IMR-90 (cell line): ENCODE measurements around the gene CRYZL1. TPM values are rescaled to one million over a fixed set of nuclear protein-coding genes. Genes with fewer than 3 reads are reported as not detected.

Experiments used
- ATAC-seq: fragments of 200-7000 bp; cut with Tn5 transposase; 2 replicates; pipeline ENCODE4 v1.9.1; 2020; ENCODE audit warnings: low read depth, mild to moderate bottlenecking, moderate library complexity
- BruUV-seq: library from RNA; stranded (reverse); fragments of 400-500 nt; replicated peaks from 2 replicates; lab custom pipeline; 2021; lab: Mats Ljungman, UMichigan
- CTCF ChIA-PET: fragments of 300-600 bp; formaldehyde crosslinking; extraction: SDS; loops from one replicate; lab custom pipeline; 2021; ENCODE audit warnings: antibody characterized with exemption; lab: Yijun Ruan, JAX
- POLR2A ChIA-PET: fragments of 300-600 bp; sonication (Branson Sonifier 250); formaldehyde crosslinking; loops from one replicate; lab custom pipeline; 2022; ENCODE audit warnings: antibody characterized with exemption; ENCODE audit not compliant: unreplicated experiment; lab: Charles Lee
- DNase-seq: peaks from one replicate; pipeline ENCODE4 v3.0.0; 2013
- H2AFZ ChIP-seq: replicated peaks from 2 replicates; pipeline ENCODE3; 2013; ENCODE audit warnings: low read length, mild to moderate bottlenecking; ENCODE audit not compliant: poor library complexity
- H2AK5ac ChIP-seq: 2 replicates; pipeline ENCODE4 v1.6.1; 2013; ENCODE audit warnings: low read depth, low read length, inconsistent platforms
- H2AK9ac ChIP-seq: replicated peaks from 2 replicates; pipeline ENCODE3; 2013; ENCODE audit warnings: mild to moderate bottlenecking, low read depth, low read length, moderate library complexity; ENCODE audit not compliant: poor library complexity
- H2BK120ac ChIP-seq: 2 replicates; pipeline ENCODE4 v1.6.1; 2013; ENCODE audit warnings: low read depth, low read length, inconsistent platforms
- H2BK15ac ChIP-seq: 3 replicates; pipeline ENCODE4 v1.6.1; 2013; ENCODE audit warnings: low read depth, low read length, inconsistent platforms
- H2BK20ac ChIP-seq: 2 replicates; pipeline ENCODE4 v1.6.1; 2013; ENCODE audit warnings: low read depth, mild to moderate bottlenecking, inconsistent platforms, low read length, moderate library complexity
- H2BK5ac ChIP-seq: 2 replicates; pipeline ENCODE4 v1.6.1; 2013; ENCODE audit warnings: mild to moderate bottlenecking, low read depth, low read length, inconsistent platforms; ENCODE audit not compliant: poor library complexity, severe bottlenecking
- H3K14ac ChIP-seq: replicated peaks from 2 replicates; pipeline ENCODE4 v1.6.1; 2013; ENCODE audit warnings: low read depth, low read length, inconsistent platforms
- H3K18ac ChIP-seq: 2 replicates; pipeline ENCODE4 v1.6.1; 2013; ENCODE audit warnings: low read depth, low read length, control low read depth
- H3K23ac ChIP-seq: 2 replicates; pipeline ENCODE4 v1.6.1; 2013; ENCODE audit warnings: low read depth, low read length, inconsistent platforms
- H3K27ac ChIP-seq: 2 replicates; pipeline ENCODE4 v1.5.1; 2013; ENCODE audit warnings: mild to moderate bottlenecking, control low read depth, low read length; ENCODE audit not compliant: insufficient read depth
- H3K27me3 ChIP-seq: 2 replicates; pipeline ENCODE4 v1.6.1; 2013; ENCODE audit warnings: low read length; ENCODE audit not compliant: control insufficient read depth, insufficient read depth
- H3K36me3 ChIP-seq: 2 replicates; pipeline ENCODE4 v1.6.1; 2013; ENCODE audit warnings: low read length, mixed read lengths; ENCODE audit not compliant: control insufficient read depth, insufficient read depth
- H3K4ac ChIP-seq: 2 replicates; pipeline ENCODE4 v1.6.1; 2013; ENCODE audit warnings: low read depth, low read length, inconsistent platforms
- H3K4me1 ChIP-seq: 2 replicates; pipeline ENCODE4 v1.6.1; 2013; ENCODE audit warnings: low read length, mixed read lengths; ENCODE audit not compliant: control insufficient read depth, insufficient read depth
- H3K4me2 ChIP-seq: 2 replicates; pipeline ENCODE4 v1.6.1; 2013; ENCODE audit warnings: low read depth, mild to moderate bottlenecking, control low read depth, low read length, moderate library complexity
- H3K4me3 ChIP-seq: 2 replicates; pipeline ENCODE4 v1.5.1; 2013; ENCODE audit warnings: low read depth, mild to moderate bottlenecking, control low read depth, low read length, moderate library complexity; ENCODE audit not compliant: insufficient read depth
- H3K56ac ChIP-seq: 2 replicates; pipeline ENCODE4 v1.6.1; 2013; ENCODE audit warnings: low read length, inconsistent platforms; ENCODE audit not compliant: insufficient read depth; ENCODE audit errors: extremely low read depth
- H3K79me1 ChIP-seq, 2 experiments: 2 replicates each; pipeline ENCODE4 v1.6.1; 2013; ENCODE audit warnings: low read length in 2 of 2, inconsistent platforms in 1 of 2, low read depth in 1 of 2
- H3K9ac ChIP-seq: 2 replicates; pipeline ENCODE4 v1.6.1; 2013; ENCODE audit warnings: low read depth, low read length, control low read depth
- H3K9me1 ChIP-seq: 2 replicates; pipeline ENCODE4 v1.6.1; 2013; ENCODE audit warnings: low read length, inconsistent platforms; ENCODE audit not compliant: insufficient read depth
- H3K9me3 ChIP-seq: 2 replicates; pipeline ENCODE4 v1.6.1; 2013; ENCODE audit warnings: low read length; ENCODE audit not compliant: control insufficient read depth, insufficient read depth
- H4K20me1 ChIP-seq: 2 replicates; pipeline ENCODE4 v1.6.1; 2013; ENCODE audit warnings: low read length, inconsistent platforms; ENCODE audit not compliant: insufficient read depth
- H4K5ac ChIP-seq: 2 replicates; pipeline ENCODE4 v1.6.1; 2013; ENCODE audit warnings: mild to moderate bottlenecking, low read depth, low read length, control low read depth
- H4K8ac ChIP-seq, 2 experiments: 2 replicates each; pipeline ENCODE4 v1.6.1; 2013; ENCODE audit warnings: low read depth in 2 of 2, low read length in 2 of 2, control low read depth in 1 of 2, inconsistent platforms in 1 of 2
- H4K91ac ChIP-seq: 2 replicates; pipeline ENCODE4 v1.6.1; 2013; ENCODE audit warnings: low read depth, low read length, inconsistent platforms; ENCODE audit not compliant: insufficient read depth
- BHLHE40 ChIP-seq: fragments of 150-350 bp; IDR thresholded peaks from 2 replicates; pipeline ENCODE4 v1.6.1; 2016; ENCODE audit warnings: mild to moderate bottlenecking, low read depth, low read length
- CTCF ChIP-seq: conservative IDR thresholded peaks from 2 replicates; pipeline ENCODE4 v1.5.1; 2012; ENCODE audit warnings: mild to moderate bottlenecking, low read depth, low read length, improper control_type of control experiment
- FOS ChIP-seq: fragments of 150-350 bp; IDR thresholded peaks from 2 replicates; pipeline ENCODE4 v1.6.1; 2016; ENCODE audit warnings: low read depth, low read length
- MAFK ChIP-seq: IDR thresholded peaks from 2 replicates; pipeline ENCODE4 v1.6.1; 2012; ENCODE audit warnings: low read depth, low read length, improper control_type of control experiment
- POLR2A ChIP-seq: IDR thresholded peaks from 2 replicates; pipeline ENCODE4 v1.6.1; 2012; ENCODE audit warnings: mild to moderate bottlenecking, low read depth, low read length
- SMC3 ChIP-seq: fragments of 150-350 bp; IDR thresholded peaks from 2 replicates; pipeline ENCODE4 v1.6.1; 2016; ENCODE audit warnings: low read depth, mild to moderate bottlenecking, antibody characterized with exemption, low read length, moderate library complexity
- WGBS, 2 experiments: methylation state at CpG; one replicate each; pipeline versions ENCODE4 v1.1.5 to v1.1.7; 2013; ENCODE audit warnings: missing lambda C conversion rate in 2 of 2; ENCODE audit not compliant: insufficient read length in 1 of 2; ENCODE audit errors: extremely low coverage in 2 of 2; 5-methylcytosine and 5-hydroxymethylcytosine counted together
- dilution Hi-C: fragments of 300-500 bp; cut with HindIII; formaldehyde crosslinking; loops from one replicate; pipeline ENCODE4 v1.14.3; 2018; ENCODE audit warnings: low sequenced_read_pairs; ENCODE audit not compliant: unreplicated experiment
- in situ Hi-C: fragments of 300-500 bp; cut with MboI; formaldehyde crosslinking; loops from 3 replicates; pipeline ENCODE4 v1.14.3; 2019; ENCODE audit warnings: low sequenced_read_pairs, inconsistent platforms, mixed read lengths
- intact Hi-C: fragments of 100-400 bp; cut with micrococcal nuclease; formaldehyde crosslinking; loops from 2 replicates; pipeline ENCODE4 v1.10.0; 2022
- polyA plus RNA-seq, 3 experiments: library from polyadenylated mRNA; depleted of rRNA; stranded (reverse); fragments of >200 nt; gene quantifications; 2 replicates each; pipeline ENCODE4 v1.2.3, GENCODE V29; 2012; ENCODE audit warnings: low replicate concordance in 1 of 3
- total RNA-seq: library from RNA; depleted of rRNA; stranded (reverse); fragments of >200 nt; gene quantifications from 2 replicates; pipeline ENCODE4 v1.2.3, GENCODE V29; 2012

The CRYZL1 gene
- total and polyA plus RNA-seq, 2 of the 4 experiments (the other 2 are of a cell fraction), result 19.9 to 28.5 TPM

DNA sequence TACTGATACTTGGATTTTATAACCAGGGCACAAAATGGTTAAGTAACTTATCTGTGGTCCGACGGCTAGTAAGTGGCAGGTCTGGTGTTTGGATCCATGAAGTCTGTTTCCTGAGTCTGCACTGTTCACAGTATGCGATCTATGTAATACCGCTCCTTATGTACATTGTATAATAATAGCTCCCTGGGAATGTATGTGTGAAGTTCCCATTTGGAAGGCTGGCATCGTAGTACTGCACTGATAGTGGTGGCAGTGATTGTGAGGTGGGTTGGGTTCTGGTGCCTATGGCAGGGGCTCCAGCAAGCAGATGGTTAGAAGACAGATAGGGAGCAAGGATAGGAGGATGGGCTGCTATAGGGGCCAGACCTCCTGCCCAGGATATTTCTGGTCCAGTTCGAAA is 26.1 kb upstream of the CRYZL1 start:
- Histone ChIP-seq H3K36me3 (no peaks in the 10 kb centered on the region; the same call in 1 of the 2 replicates), H3K14ac (peak overlapping the region; percentile 3; the same call in 1 of the 2 replicates), H2BK120ac (no peak overlapping the region), H2BK5ac (no peak overlapping the region), H2AK5ac (0 out of 2 replicates have a peak overlapping the region, but pooled peaks have one; percentile 12), H3K27ac (no peak overlapping the region), H2AK9ac (no peak overlapping the region), H4K91ac (no peak overlapping the region), H4K5ac (no peak overlapping the region), H3K56ac (no peak overlapping the region), H3K9ac (no peak overlapping the region), H2BK20ac (no peak overlapping the region; the same call in 1 of the 2 replicates), H3K4me3 (no peak overlapping the region), H3K4ac (no peak overlapping the region), H4K8ac (no peak overlapping the region), H3K23ac (0 out of 2 replicates have a peak overlapping the region, but pooled peaks have one; percentile 19), H3K9me1 (peaks cover 28% of the 10 kb centered on the region), H3K79me1 (peaks cover 55 to 82% of the 10 kb centered on the region in 2 experiments), H2AFZ (no peak overlapping the region), H3K4me2 (no peak overlapping the region), H3K4me1 (peaks cover 10% of the 10 kb centered on the region), H3K27me3 (no peaks in the 10 kb centered on the region), H4K20me1 (peaks cover 48% of the 10 kb centered on the region), H2BK15ac (no peak overlapping the region), H3K9me3 (no peaks in the 10 kb centered on the region), H3K18ac (no peak overlapping the region)
- no CpG with 5 or more reads among the region's 6 CpGs for WGBS, 2 experiments
- CTCF ChIA-PET, result no interaction called here
- POLR2A ChIA-PET, result no interaction called here
- intact Hi-C loops (no loop called here), dilution Hi-C loops (no loop called here), in situ Hi-C loops (no loop called here)
- DNase-seq (no peak), ATAC-seq (no peak; the same call in 1 of the 2 replicates)
- no TSS peak for BruUV-seq
- no peak for TF ChIP-seq POLR2A
- no peak for TF ChIP-seq SMC3
- TF ChIP-seq BHLHE40, result no peak
- no peak for TF ChIP-seq MAFK
- TF ChIP-seq FOS, result no peak
- TF ChIP-seq CTCF, result no peak
